Measurements from ENCODE around the gene TNC. TPM values are rescaled to one million over a fixed set of nuclear protein-coding genes. Genes with fewer than 3 reads are reported as not detected.

TNC gene
- total RNA-seq, 1 donor from 2014 or later: 289 TPM

- Histone ChIP-seq H3K36me3 (ENCODE audit: control insufficient read depth, insufficient read depth, low read length) (no peaks in the 10 kb centered on the region), H3K4me3 (ENCODE audit: low read depth, low read length) (no peak overlapping the region), H3K27me3 (ENCODE audit: control insufficient read depth, insufficient read depth, low read length) (no peaks in the 10 kb centered on the region)
- TF ChIP-seq CTCF (IDR thresholded peaks at IDR 0.05; ENCODE audit: insufficient read depth, low read length, poor library complexity, severe bottlenecking): peak; percentile 76
- DNase-seq (ENCODE audit: low read depth): no peak
These were observed 104.0 kb downstream of the TNC start for GRCh38 chr9:115013998-115014397.

- Histone ChIP-seq H3K36me3 (ENCODE audit: control insufficient read depth, insufficient read depth, low read length) (no peaks in the 10 kb centered on the region), H3K4me3 (ENCODE audit: low read depth, low read length) (no peak overlapping the region), H3K27me3 (ENCODE audit: control insufficient read depth, insufficient read depth, low read length) (no peaks in the 10 kb centered on the region)
- TF ChIP-seq CTCF (IDR thresholded peaks at IDR 0.05; ENCODE audit: insufficient read depth, low read length, poor library complexity, severe bottlenecking): no peak
- no peak for DNase-seq (ENCODE audit: low read depth)
These were observed 105.5 kb downstream of the TNC start for GRCh38 chr9:115012486-115012885.

- no peaks in the 10 kb centered on the region for H3K27me3 ChIP-seq (ENCODE audit: control insufficient read depth, insufficient read depth, low read length)
- H3K36me3 ChIP-seq (ENCODE audit: control insufficient read depth, insufficient read depth, low read length): no peaks in the 10 kb centered on the region
- H3K4me3 ChIP-seq (ENCODE audit: low read depth, low read length): no peak overlapping the region
- no peak for TF ChIP-seq CTCF (IDR thresholded peaks at IDR 0.05; ENCODE audit: insufficient read depth, low read length, poor library complexity, severe bottlenecking)
- DNase-seq (ENCODE audit: low read depth): no peak
These were observed 107.1 kb downstream of the TNC start for GRCh38 chr9:115010874-115011273.

- no peak overlapping the region for H3K4me3 ChIP-seq (ENCODE audit: low read depth, low read length)
- DNase-seq (ENCODE audit: low read depth): peak; percentile 86
- TF ChIP-seq CTCF (IDR thresholded peaks at IDR 0.05; ENCODE audit: insufficient read depth, low read length, poor library complexity, severe bottlenecking): no peak
- no peaks in the 10 kb centered on the region for H3K27me3 ChIP-seq (ENCODE audit: control insufficient read depth, insufficient read depth, low read length)
- H3K36me3 ChIP-seq (ENCODE audit: control insufficient read depth, insufficient read depth, low read length): no peaks in the 10 kb centered on the region
These were observed 109.3 kb downstream of the TNC start for GRCh38 chr9:115008536-115009270.

- DNase-seq (ENCODE audit: low read depth): no peak
- no peak overlapping the region for H3K4me3 ChIP-seq (ENCODE audit: low read depth, low read length)
- TF ChIP-seq CTCF (IDR thresholded peaks at IDR 0.05; ENCODE audit: insufficient read depth, low read length, poor library complexity, severe bottlenecking): no peak
- no peaks in the 10 kb centered on the region for H3K27me3 ChIP-seq (ENCODE audit: control insufficient read depth, insufficient read depth, low read length)
- H3K36me3 ChIP-seq (ENCODE audit: control insufficient read depth, insufficient read depth, low read length): no peaks in the 10 kb centered on the region
These were observed 111.3 kb downstream of the TNC start for GRCh38 chr9:115006660-115007059.

- TF ChIP-seq CTCF (IDR thresholded peaks at IDR 0.05; ENCODE audit: insufficient read depth, low read length, poor library complexity, severe bottlenecking): no peak
- no peak for DNase-seq (ENCODE audit: low read depth)
- no peaks in the 10 kb centered on the region for H3K27me3 ChIP-seq (ENCODE audit: control insufficient read depth, insufficient read depth, low read length)
- H3K36me3 ChIP-seq (ENCODE audit: control insufficient read depth, insufficient read depth, low read length): no peaks in the 10 kb centered on the region
- H3K4me3 ChIP-seq (ENCODE audit: low read depth, low read length): no peak overlapping the region
These were observed 112.6 kb downstream of the TNC start for GRCh38 chr9:115005322-115005721.

Data from kidney epithelial cell (primary cell).